SJCRH30 (cell line): ENCODE measurements around the gene ADAMTSL3. TPM values are rescaled to one million over a fixed set of nuclear protein-coding genes. Genes with fewer than 3 reads are reported as not detected.
"Not testable (repeated sequence)": the region's sequence is repeated elsewhere in the genome, so short reads cannot be mapped to it uniquely, and the experiment has no call there.

ENCODE experiments used
- DNase-seq, 2 experiments: peaks; one replicate each; pipeline ENCODE4 v3.0.0-alpha.2; 2015 to 2020
- H3K27ac ChIP-seq: fragments of 250-450 bp; sonication (Bioruptor Pico); 2 replicates; pipeline ENCODE4 v1.5.1; 2020; ENCODE audit warnings: mild to moderate bottlenecking, moderate library complexity
- H3K27me3 ChIP-seq: fragments of 250-450 bp; sonication (Bioruptor Pico); 2 replicates; pipeline ENCODE4 v1.5.1; 2020; ENCODE audit warnings: mild to moderate bottlenecking, moderate library complexity
- H3K36me3 ChIP-seq: fragments of 250-450 bp; sonication (Bioruptor Pico); 2 replicates; pipeline ENCODE4 v1.5.1; 2020; ENCODE audit warnings: mild to moderate bottlenecking, moderate library complexity
- H3K4me1 ChIP-seq: fragments of 250-450 bp; sonication (Bioruptor Pico); 2 replicates; pipeline ENCODE4 v1.5.1; 2020; ENCODE audit warnings: mild to moderate bottlenecking, moderate library complexity
- H3K4me3 ChIP-seq: fragments of 250-450 bp; sonication (Bioruptor Pico); 2 replicates; pipeline ENCODE4 v1.5.1; 2020; ENCODE audit warnings: mild to moderate bottlenecking, moderate library complexity
- H3K9me3 ChIP-seq: fragments of 250-450 bp; sonication (Bioruptor Pico); replicated peaks from 2 replicates; pipeline ENCODE4 v1.5.1; 2020; ENCODE audit warnings: mild to moderate bottlenecking, moderate library complexity
- total RNA-seq: library from RNA; depleted of rRNA; stranded (reverse); fragments of >200 nt; shearing (Covaris generic); gene quantifications from 2 replicates; pipeline ENCODE4 v1.2.3, GENCODE V29; 2014

The ADAMTSL3 gene
- total RNA-seq, 1 experiment from 2014 or later, result 0.22 TPM

GRCh38 chr15:83699028-83699427 lies 45.1 kb downstream of the ADAMTSL3 start:
- no peak overlapping the region for H3K4me3 ChIP-seq
- H3K9me3 ChIP-seq, result peaks cover 3% of the 10 kb centered on the region; the same call in 1 of the 2 replicates
- peaks cover 34% of the 10 kb centered on the region for H3K4me1 ChIP-seq
- peak overlapping the region; percentile 83; the same call in 1 of the 2 replicates for H3K27ac ChIP-seq
- no peak for DNase-seq
- no peaks in the 10 kb centered on the region for H3K27me3 ChIP-seq
- H3K36me3 ChIP-seq, result no peaks in the 10 kb centered on the region

GRCh38 chr15:83700082-83700481 lies 46.2 kb downstream of the ADAMTSL3 start:
- Histone ChIP-seq H3K9me3 (peaks cover 3% of the 10 kb centered on the region; the same call in 1 of the 2 replicates), H3K27ac (no peak overlapping the region), H3K36me3 (no peaks in the 10 kb centered on the region), H3K27me3 (no peaks in the 10 kb centered on the region), H3K4me3 (no peak overlapping the region), H3K4me1 (peaks cover 34% of the 10 kb centered on the region)
- DNase-seq, result no peak

- not testable (repeated sequence) for H3K36me3 ChIP-seq, H3K4me3 ChIP-seq, H3K27ac ChIP-seq, H3K27me3 ChIP-seq, H3K9me3 ChIP-seq, DNase-seq
- peaks cover 15% of the 10 kb centered on the region for H3K4me1 ChIP-seq
These were observed 48.4 kb downstream of the ADAMTSL3 start for GRCh38 chr15:83702314-83702713.

- H3K27me3 ChIP-seq, result no peaks in the 10 kb centered on the region
- H3K4me3 ChIP-seq, result no peak overlapping the region
- peak overlapping the region; percentile 66 for H3K27ac ChIP-seq
- peaks cover 23% of the 10 kb centered on the region for H3K4me1 ChIP-seq
- H3K36me3 ChIP-seq, result no peaks in the 10 kb centered on the region
- no peaks in the 10 kb centered on the region for H3K9me3 ChIP-seq
- DNase-seq, result no peak
These were observed 54.4 kb downstream of the ADAMTSL3 start for GRCh38 chr15:83708328-83708727.

GRCh38 chr15:83709241-83709640 lies 55.3 kb downstream of the ADAMTSL3 start:
- Histone ChIP-seq H3K4me3 (no peak overlapping the region), H3K4me1 (peaks cover 23% of the 10 kb centered on the region), H3K27ac (peak overlapping the region; percentile 66), H3K9me3 (no peaks in the 10 kb centered on the region), H3K36me3 (no peaks in the 10 kb centered on the region), H3K27me3 (no peaks in the 10 kb centered on the region)
- peak; percentile 38 to 52 for DNase-seq

- no peaks in the 10 kb centered on the region for H3K36me3 ChIP-seq
- no peaks in the 10 kb centered on the region for H3K9me3 ChIP-seq
- DNase-seq, result no peak
- peak overlapping the region; percentile 66 for H3K27ac ChIP-seq
- H3K4me3 ChIP-seq, result no peak overlapping the region
- peaks cover 23% of the 10 kb centered on the region for H3K4me1 ChIP-seq
- no peaks in the 10 kb centered on the region for H3K27me3 ChIP-seq
These were observed 55.9 kb downstream of the ADAMTSL3 start for GRCh38 chr15:83709811-83710210.

GRCh38 chr15:83710452-83710851 lies 56.5 kb downstream of the ADAMTSL3 start:
- Histone ChIP-seq H3K27me3 (no peaks in the 10 kb centered on the region), H3K9me3 (no peaks in the 10 kb centered on the region), H3K27ac (peak overlapping the region; percentile 66), H3K36me3 (no peaks in the 10 kb centered on the region), H3K4me1 (peaks cover 23% of the 10 kb centered on the region), H3K4me3 (no peak overlapping the region)
- DNase-seq, result no peak

GRCh38 chr15:83711236-83711635 lies 57.3 kb downstream of the ADAMTSL3 start:
- H3K4me3 ChIP-seq, result no peak overlapping the region
- H3K9me3 ChIP-seq, result no peaks in the 10 kb centered on the region
- DNase-seq, result no peak
- H3K4me1 ChIP-seq, result peaks cover 29% of the 10 kb centered on the region
- H3K27ac ChIP-seq, result no peak overlapping the region
- H3K36me3 ChIP-seq, result no peaks in the 10 kb centered on the region
- H3K27me3 ChIP-seq, result no peaks in the 10 kb centered on the region

- Histone ChIP-seq H3K4me3 (no peak overlapping the region), H3K27me3 (no peaks in the 10 kb centered on the region), H3K9me3 (no peaks in the 10 kb centered on the region), H3K4me1 (peaks cover 43% of the 10 kb centered on the region), H3K36me3 (no peaks in the 10 kb centered on the region), H3K27ac (no peak overlapping the region)
- no peak for DNase-seq
These were observed 59.3 kb downstream of the ADAMTSL3 start for GRCh38 chr15:83713242-83713641.

GRCh38 chr15:83714939-83715628 lies 61.2 kb downstream of the ADAMTSL3 start:
- H3K27me3 ChIP-seq, result no peaks in the 10 kb centered on the region
- H3K4me3 ChIP-seq, result no peak overlapping the region
- H3K4me1 ChIP-seq, result peaks cover 26% of the 10 kb centered on the region
- H3K9me3 ChIP-seq, result no peaks in the 10 kb centered on the region
- H3K36me3 ChIP-seq, result no peaks in the 10 kb centered on the region
- no peak for DNase-seq
- H3K27ac ChIP-seq, result no peak overlapping the region

- Histone ChIP-seq H3K4me3 (no peak overlapping the region), H3K27me3 (no peaks in the 10 kb centered on the region), H3K36me3 (no peaks in the 10 kb centered on the region), H3K9me3 (no peaks in the 10 kb centered on the region), H3K4me1 (peaks cover 20% of the 10 kb centered on the region), H3K27ac (peak overlapping the region; percentile 62)
- peak; percentile 65 to 74 for DNase-seq
These were observed 62.7 kb downstream of the ADAMTSL3 start for GRCh38 chr15:83716605-83717004.

- no peaks in the 10 kb centered on the region for H3K36me3 ChIP-seq
- peak in 1 of 2 experiments; percentile 48 for DNase-seq
- peaks cover 20% of the 10 kb centered on the region for H3K4me1 ChIP-seq
- no peaks in the 10 kb centered on the region for H3K9me3 ChIP-seq
- H3K4me3 ChIP-seq, result no peak overlapping the region
- no peaks in the 10 kb centered on the region for H3K27me3 ChIP-seq
- peak overlapping the region; percentile 62 for H3K27ac ChIP-seq
These were observed 63.1 kb downstream of the ADAMTSL3 start for GRCh38 chr15:83717010-83717409.

GRCh38 chr15:83720468-83720867 lies 66.5 kb downstream of the ADAMTSL3 start:
- no peak overlapping the region for H3K27ac ChIP-seq
- no peaks in the 10 kb centered on the region for H3K36me3 ChIP-seq
- peaks cover 20% of the 10 kb centered on the region for H3K4me1 ChIP-seq
- no peak for DNase-seq
- no peaks in the 10 kb centered on the region; the same call in 1 of the 2 replicates for H3K9me3 ChIP-seq
- H3K27me3 ChIP-seq, result no peaks in the 10 kb centered on the region
- H3K4me3 ChIP-seq, result no peak overlapping the region

- Histone ChIP-seq H3K27ac (no peak overlapping the region), H3K27me3 (no peaks in the 10 kb centered on the region), H3K36me3 (no peaks in the 10 kb centered on the region), H3K4me1 (peaks cover 16% of the 10 kb centered on the region), H3K9me3 (no peaks in the 10 kb centered on the region; the same call in 1 of the 2 replicates), H3K4me3 (no peak overlapping the region)
- DNase-seq, result no peak
These were observed 67.1 kb downstream of the ADAMTSL3 start for GRCh38 chr15:83721031-83721430.

- H3K4me1 ChIP-seq, result peaks cover 8% of the 10 kb centered on the region
- no peaks in the 10 kb centered on the region; the same call in 1 of the 2 replicates for H3K9me3 ChIP-seq
These were observed 68.1 kb downstream of the ADAMTSL3 start for GRCh38 chr15:83721981-83722380.

GRCh38 chr15:83723216-83723615 lies 69.3 kb downstream of the ADAMTSL3 start:
- Histone ChIP-seq H3K27ac (no peak overlapping the region), H3K4me3 (no peak overlapping the region), H3K9me3 (no peaks in the 10 kb centered on the region; the same call in 1 of the 2 replicates), H3K4me1 (no peaks in the 10 kb centered on the region), H3K27me3 (no peaks in the 10 kb centered on the region), H3K36me3 (no peaks in the 10 kb centered on the region)
- DNase-seq, result no peak

More at GRCh38 chr15:83721981-83722380, 68.1 kb downstream of the ADAMTSL3 start:
- Histone ChIP-seq H3K4me3 (no peak overlapping the region), H3K36me3 (no peaks in the 10 kb centered on the region), H3K27me3 (no peaks in the 10 kb centered on the region), H3K27ac (no peak overlapping the region)
- DNase-seq, result no peak
